NCI-H345 treated with DMSO at 0.1 percent for 48 hours (cell line): Measurements from ENCODE around the gene UQCRC2.
"Not testable (repeated sequence)": the region's sequence is repeated elsewhere in the genome, so short reads cannot be mapped to it uniquely, and the experiment has no call there.

Experiments
- DNase-seq: peaks from one replicate; lab custom pipeline; 2025; ENCODE audit not compliant: unreplicated experiment; lab: John Stamatoyannopoulos, UW

UQCRC2 gene

GRCh38 chr16:21980032-21980431 is 26.9 kb downstream of the UQCRC2 start:
- DNase-seq: no peak

GRCh38 chr16:21982108-21982507 is 28.9 kb downstream of the UQCRC2 start:
- no peak for DNase-seq

- DNase-seq: no peak
These were observed 30.9 kb downstream of the UQCRC2 start for GRCh38 chr16:21984062-21984461.

- DNase-seq: no peak
These were observed 32.4 kb downstream of the UQCRC2 start for GRCh38 chr16:21985524-21985923.

GRCh38 chr16:21986692-21987246 is 33.6 kb downstream of the UQCRC2 start:
- no peak for DNase-seq

GRCh38 chr16:21987498-21987897 is 34.3 kb downstream of the UQCRC2 start:
- no peak for DNase-seq

- DNase-seq: no peak
These were observed 36.0 kb downstream of the UQCRC2 start for GRCh38 chr16:21989133-21989532.

GRCh38 chr16:21989751-21990150 is 36.6 kb downstream of the UQCRC2 start:
- no peak for DNase-seq

- DNase-seq: no peak
These were observed 37.3 kb downstream of the UQCRC2 start for GRCh38 chr16:21990381-21990944.

GRCh38 chr16:21991621-21992020 is 38.5 kb downstream of the UQCRC2 start:
- no peak for DNase-seq

- no peak for DNase-seq
These were observed 41.8 kb downstream of the UQCRC2 start for GRCh38 chr16:21994856-21995465.

- DNase-seq: no peak
These were observed 43.9 kb downstream of the UQCRC2 start for GRCh38 chr16:21996923-21997696.

GRCh38 chr16:21997697-21998480 is 44.7 kb downstream of the UQCRC2 start:
- no peak for DNase-seq

- DNase-seq: no peak
These were observed 48.4 kb downstream of the UQCRC2 start for GRCh38 chr16:22001591-22001990.

- not testable (repeated sequence) for DNase-seq
These were observed 48.9 kb downstream of the UQCRC2 start for GRCh38 chr16:22002047-22002446.

GRCh38 chr16:22003195-22003594 is 50.0 kb downstream of the UQCRC2 start:
- no peak for DNase-seq

GRCh38 chr16:22004341-22004740 is 51.2 kb downstream of the UQCRC2 start:
- no peak for DNase-seq

GRCh38 chr16:22005746-22006145 is 52.6 kb downstream of the UQCRC2 start:
- DNase-seq: no peak

- DNase-seq: no peak
These were observed 53.5 kb downstream of the UQCRC2 start for GRCh38 chr16:22006636-22007035.

- no peak for DNase-seq
These were observed 54.0 kb downstream of the UQCRC2 start for GRCh38 chr16:22007159-22007508.

GRCh38 chr16:22007509-22008214 is 54.5 kb downstream of the UQCRC2 start, which contains the start of gene MOSMO:
Gene MOSMO, plus strand, starts transcription at chr16:22008111. Its CDS starts 191 bp downstream, at chr16:22008302.
- DNase-seq: no peak
